AG04450 (cell line): Measurements from ENCODE around the gene TNK2. TPM values are rescaled to one million over a fixed set of nuclear protein-coding genes. Genes with fewer than 3 reads are reported as not detected.
"Not testable (repeated sequence)": the region's sequence is repeated elsewhere in the genome, so short reads cannot be mapped to it uniquely, and the experiment has no call there.

Experiments
- CTCF ChIA-PET: fragments of 300-600, 350-600 bp; formaldehyde crosslinking; extraction: SDS; loops from one replicate; lab custom pipeline; 2022; ENCODE audit warnings: antibody characterized with exemption, inconsistent platforms; lab: Charles Lee
- POLR2A ChIA-PET: fragments of 350-600 bp; formaldehyde crosslinking; extraction: SDS; loops from one replicate; lab custom pipeline; 2021; ENCODE audit warnings: antibody characterized with exemption, inconsistent platforms; lab: Yijun Ruan, JAX
- DNase-seq: peaks from one replicate; pipeline ENCODE4 v3.0.0-alpha.2; 2011; ENCODE audit warnings: low read depth, low spot score
- H3K27ac ChIP-seq: one replicate; pipeline ENCODE4 v1.5.1; 2012; ENCODE audit warnings: low read depth, low read length, control low read depth
- H3K27me3 ChIP-seq: one replicate; pipeline ENCODE4 v1.6.0; 2012; ENCODE audit warnings: low read length; ENCODE audit not compliant: control insufficient read depth, insufficient read depth
- H3K4me3 ChIP-seq: 2 replicates; pipeline ENCODE4 v1.5.1; 2011; ENCODE audit warnings: mild to moderate bottlenecking, low read depth, low read length, control low read depth
- H3K9me3 ChIP-seq: 2 replicates; pipeline ENCODE4 v1.5.1; 2012; ENCODE audit warnings: low read length; ENCODE audit not compliant: control insufficient read depth, insufficient read depth
- CTCF ChIP-seq: IDR thresholded peaks from 2 replicates; pipeline ENCODE4 v1.5.1; 2011; ENCODE audit warnings: low read depth, low read length, control low read depth, inconsistent platforms
- polyA plus RNA-seq: library from polyadenylated mRNA; depleted of rRNA; stranded (reverse); fragments of >200 nt; gene quantifications from 2 replicates; pipeline ENCODE4 v1.2.3, GENCODE V29; 2011

Gene TNK2
- polyA plus RNA-seq, 1 experiment: 2.7 TPM

- DNase-seq: no peak
- POLR2A ChIA-PET: no interaction called here
Measured at GRCh38 chr3:195903950-195904290, 4.4 kb downstream of the TNK2 start.

GRCh38 chr3:195902634-195903033 is 5.7 kb downstream of the TNK2 start:
- H3K4me3 ChIP-seq, H3K27ac ChIP-seq, H3K9me3 ChIP-seq, DNase-seq, POLR2A ChIA-PET, H3K27me3 ChIP-seq: not testable (repeated sequence)
- CTCF ChIA-PET: interaction anchor here (1.1 to 3.5 kb wide), 5 partner anchors 8 to 52 kb away, joined by 3 to 21 read pairs (median 10); no protein-coding TSS in a partner anchor

More at GRCh38 chr3:195903950-195904290, 4.4 kb downstream of the TNK2 start:
- no peak for TF ChIP-seq CTCF
- no peaks in the 10 kb centered on the region; the same call in 1 of the 2 replicates for H3K9me3 ChIP-seq
- H3K4me3 ChIP-seq: no peak overlapping the region
- H3K27me3 ChIP-seq: no peaks in the 10 kb centered on the region
- no peak overlapping the region for H3K27ac ChIP-seq
- CTCF ChIA-PET: interaction anchor here (2.2 to 3.5 kb wide), 2 partner anchors 9 to 11 kb away, joined by 15 to 21 read pairs; no protein-coding TSS in a partner anchor

GRCh38 chr3:195901836-195902585 is 6.3 kb downstream of the TNK2 start:
- DNase-seq, H3K9me3 ChIP-seq, H3K27me3 ChIP-seq, H3K27ac ChIP-seq, POLR2A ChIA-PET, H3K4me3 ChIP-seq: not testable (repeated sequence)
- CTCF ChIA-PET: interaction anchor here (1.1 to 3.5 kb wide), 6 partner anchors 8 to 52 kb away, joined by 3 to 21 read pairs (median 8); no protein-coding TSS in a partner anchor

- Histone ChIP-seq H3K4me3 (no peak overlapping the region), H3K27me3 (no peaks in the 10 kb centered on the region), H3K27ac (no peak overlapping the region), H3K9me3 (no peaks in the 10 kb centered on the region; the same call in 1 of the 2 replicates)
- ChIA-PET POLR2A (no interaction called here), CTCF (interaction anchor here (0.9 to 3.5 kb wide), 3 partner anchors 15 to 41 kb away, joined by 3 to 21 read pairs (median 5); no protein-coding TSS in a partner anchor)
- DNase-seq: no peak
- TF ChIP-seq CTCF: no peak
Measured at GRCh38 chr3:195900436-195901355, 7.7 kb downstream of the TNK2 start.

- POLR2A ChIA-PET: no interaction called here
Measured at GRCh38 chr3:195899701-195900435, 8.5 kb downstream of the TNK2 start.

More at GRCh38 chr3:195899701-195900435, 8.5 kb downstream of the TNK2 start:
- no peaks in the 10 kb centered on the region; the same call in 1 of the 2 replicates for H3K9me3 ChIP-seq
- H3K27ac ChIP-seq: no peak overlapping the region
- CTCF ChIA-PET: interaction anchor here (0.9 to 1.3 kb wide), 2 partner anchors 38 to 40 kb away, joined by 3 read pairs; no protein-coding TSS in a partner anchor
- H3K4me3 ChIP-seq: no peak overlapping the region
- TF ChIP-seq CTCF: no peak
- H3K27me3 ChIP-seq: no peaks in the 10 kb centered on the region
- DNase-seq: no peak
